Activated CD4-positive, alpha-beta T cell treated with anti-CD3 and anti-CD28 coated beads, Interleukin-2, amount 50 U/mL, for 48 hours (primary cell): ENCODE results near the gene SULT1C2.
"Not testable (repeated sequence)": the region's sequence is repeated elsewhere in the genome, so short reads cannot be mapped to it uniquely, and the experiment has no call there.

Experiments
- DNase-seq, 2 experiments: peaks; one replicate each; pipeline ENCODE4 v3.0.0-alpha.2; 2020

The SULT1C2 gene

DNA sequence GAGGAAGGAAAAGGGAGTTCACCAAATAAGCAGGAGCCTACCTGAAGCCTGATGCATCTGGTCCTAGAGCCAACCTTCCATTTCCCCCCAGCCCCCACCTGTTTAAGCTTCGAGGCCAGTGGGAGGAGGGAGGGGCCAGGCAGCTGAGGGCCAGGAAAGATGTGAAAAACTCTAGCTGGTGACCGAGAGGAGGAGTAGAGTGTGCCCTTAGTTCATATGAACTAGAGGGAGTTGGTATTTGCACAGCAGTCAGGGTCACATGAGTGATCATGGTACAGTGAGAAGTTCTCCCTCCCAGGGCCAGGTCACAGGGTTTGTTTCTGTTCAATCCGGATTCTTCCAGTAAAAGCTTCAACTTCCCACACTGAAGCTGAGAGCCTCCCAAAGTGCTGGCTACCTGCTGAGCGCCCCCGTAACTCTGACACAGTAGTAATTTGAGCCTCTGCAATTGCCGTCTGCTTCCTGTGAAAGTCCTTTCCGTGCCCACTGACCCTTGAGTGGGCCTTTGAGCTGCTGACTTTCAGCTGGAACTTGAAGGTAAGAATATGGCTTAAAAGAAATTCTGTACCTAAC lies at the start of gene SULT1C2:
Gene SULT1C2, plus strand, starts transcription at position 362 of the 573 bp plus-strand sequence. CDS start 4,773 bp downstream, outside the sequence.
- DNase-seq: no peak

GRCh38 chr2:108239786-108240185 lies 48.9 kb upstream of the SULT1C2 start, which contains the start of gene SULT1C3:
TSS of gene SULT1C3 (plus strand) at chr2:108239968. CDS start at chr2:108247195, 7,227 bp downstream.
- no peak for DNase-seq

GRCh38 chr2:108240966-108241365 lies 47.7 kb upstream of the SULT1C2 start:
- no peak for DNase-seq

DNA sequence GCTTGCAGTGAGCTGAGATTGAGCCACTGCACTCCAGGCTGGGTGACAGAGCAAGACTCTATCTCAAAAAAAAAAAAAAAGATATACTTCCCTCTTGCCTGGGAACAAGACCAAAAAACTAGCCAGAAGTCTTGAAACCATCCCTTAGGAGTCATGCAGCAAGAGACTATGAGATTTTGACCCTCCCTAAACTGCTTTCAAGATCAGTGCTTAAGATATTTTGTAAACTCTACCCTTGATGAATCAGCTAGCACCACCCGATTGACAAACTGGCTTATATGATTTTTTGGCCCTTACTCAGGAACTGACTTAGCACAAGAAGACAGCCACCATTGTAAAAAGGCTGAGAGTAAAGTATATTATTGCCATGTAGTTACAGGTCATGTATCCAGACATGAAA lies 45.1 kb upstream of the SULT1C2 start:
- no peak for DNase-seq

GRCh38 chr2:108244667-108245414 lies 43.9 kb upstream of the SULT1C2 start:
- DNase-seq: no peak

- DNase-seq: no peak
Observed at GRCh38 chr2:108253106-108253505, 35.6 kb upstream of the SULT1C2 start.

DNA sequence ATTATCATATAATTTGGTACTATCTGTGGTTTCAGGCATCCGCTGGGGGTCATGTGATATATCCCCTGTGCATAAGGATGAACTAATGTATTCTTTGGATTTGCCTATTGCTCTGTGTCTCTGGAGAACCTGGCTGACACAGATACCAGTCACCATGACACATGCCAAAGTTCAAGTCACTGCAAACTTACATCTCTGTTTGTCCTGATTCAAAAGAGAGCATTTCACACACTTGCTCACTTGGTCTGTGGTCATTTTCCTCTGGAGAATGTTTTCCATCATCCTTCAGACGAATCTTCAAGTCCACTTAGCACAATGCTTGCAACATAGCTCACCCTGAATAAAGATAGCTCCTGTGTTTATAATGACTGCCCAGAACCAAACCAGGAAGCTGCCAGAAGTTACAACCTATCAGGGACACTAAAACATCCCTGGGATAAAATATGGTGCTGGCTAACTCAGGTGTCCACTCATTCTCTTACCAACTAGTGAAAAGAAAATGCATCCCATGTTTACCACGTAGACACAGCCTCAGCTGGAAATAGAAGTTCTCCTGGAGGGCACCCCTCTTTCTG lies 30.9 kb upstream of the SULT1C2 start:
- DNase-seq: no peak

GRCh38 chr2:108260773-108261172 lies 27.9 kb upstream of the SULT1C2 start:
- DNase-seq: no peak

GRCh38 chr2:108262036-108262435 lies 26.7 kb upstream of the SULT1C2 start:
- no peak for DNase-seq

DNA sequence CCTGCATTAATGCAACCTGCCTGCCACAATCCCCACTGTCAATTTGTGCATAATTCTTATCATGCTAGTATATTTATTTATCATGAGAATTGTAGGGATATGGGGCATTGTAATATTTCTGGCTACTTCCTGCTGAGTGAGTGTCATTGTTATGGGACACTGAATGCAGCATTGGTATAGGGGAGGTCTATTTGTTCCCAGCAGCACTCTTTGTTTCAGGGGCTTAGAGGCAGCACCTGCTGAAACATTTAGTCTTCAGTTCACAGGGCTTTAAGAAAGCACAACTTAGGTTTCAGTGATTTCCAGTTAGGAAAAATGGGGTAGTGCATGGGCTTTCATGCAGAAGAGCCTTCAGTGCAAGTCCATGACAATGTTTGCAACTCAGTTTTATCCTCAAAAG lies 25.3 kb upstream of the SULT1C2 start:
- no peak for DNase-seq

DNA sequence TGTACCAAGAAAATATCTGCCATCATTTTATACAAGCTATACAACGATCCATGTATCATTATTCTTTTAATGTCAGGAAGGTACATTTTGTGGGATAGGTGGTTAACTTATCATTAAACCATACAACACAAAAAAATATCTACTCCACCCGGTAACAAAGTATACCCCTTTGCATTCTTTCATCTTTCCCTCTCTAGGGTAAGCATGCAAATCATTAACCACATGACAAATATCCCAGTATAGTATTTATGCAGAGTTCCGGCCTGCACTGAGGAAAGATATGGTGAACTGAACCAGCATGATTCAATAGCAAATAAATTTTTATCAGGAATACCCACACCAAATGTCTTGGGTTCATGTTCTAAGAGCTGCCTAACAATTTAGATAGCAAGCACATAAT lies 22.5 kb upstream of the SULT1C2 start:
- no peak for DNase-seq

- no peak for DNase-seq
Observed at GRCh38 chr2:108267101-108267500, 21.6 kb upstream of the SULT1C2 start.

DNA sequence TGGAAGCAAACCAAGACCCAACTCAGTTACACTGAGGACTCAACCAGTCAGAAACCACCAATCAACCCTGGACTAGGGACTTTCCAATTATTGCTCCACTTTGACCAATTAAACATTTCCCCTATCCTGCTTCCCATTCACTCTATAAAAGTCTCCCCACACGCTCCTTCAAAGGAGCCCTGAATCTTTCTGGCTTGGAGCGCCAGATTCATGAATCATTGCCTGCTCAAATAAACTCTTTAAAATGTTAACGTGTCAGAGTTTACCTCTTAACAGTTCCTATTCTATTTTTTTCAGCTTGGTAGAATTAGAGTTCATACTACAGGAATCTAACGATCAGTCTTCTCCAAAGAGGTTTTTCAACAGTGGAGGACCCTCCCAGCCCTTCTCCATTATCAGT lies 20.7 kb upstream of the SULT1C2 start:
- no peak for DNase-seq

DNA sequence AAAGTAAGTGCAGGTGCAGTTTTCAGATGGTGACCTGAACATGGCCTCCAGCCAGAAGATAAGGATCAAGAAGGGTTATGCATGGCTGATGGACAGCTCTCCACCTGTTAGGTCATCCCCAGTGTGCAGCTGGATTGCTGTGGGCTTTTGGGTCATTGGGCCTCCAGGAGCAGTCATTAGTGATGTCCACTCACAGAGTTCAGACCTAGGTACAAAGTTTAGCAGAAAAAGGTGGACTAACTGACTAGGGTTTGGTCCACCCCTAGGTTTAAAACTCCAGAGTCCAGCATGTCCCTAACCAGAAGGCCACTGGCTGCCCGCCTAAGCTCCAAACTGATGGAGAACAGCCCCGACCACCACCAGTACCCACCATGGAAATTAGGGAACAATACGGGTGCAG lies 18.3 kb upstream of the SULT1C2 start:
- DNase-seq: no peak

- no peak for DNase-seq
Observed at GRCh38 chr2:108270768-108271506, 17.8 kb upstream of the SULT1C2 start.

- no peak for DNase-seq
Observed at GRCh38 chr2:108271691-108272253, 16.9 kb upstream of the SULT1C2 start.

DNA sequence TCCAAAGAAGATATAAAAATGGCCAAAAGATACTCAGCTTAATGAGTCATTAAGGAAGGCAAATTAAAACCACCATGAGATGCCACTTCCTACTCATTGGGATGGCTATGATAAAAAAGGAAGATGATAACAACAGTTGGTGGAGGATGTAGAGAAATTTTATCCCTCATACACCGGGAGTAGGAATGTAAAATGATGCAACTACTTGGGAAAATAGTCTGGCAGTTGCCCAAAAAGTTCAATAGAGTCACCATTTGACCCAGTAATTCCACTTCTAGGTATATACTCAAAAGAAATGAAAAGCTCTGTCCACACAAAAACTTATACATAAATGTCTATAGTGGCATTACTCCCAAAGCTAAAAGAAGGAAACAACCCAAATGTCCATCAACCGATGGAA lies 10.1 kb upstream of the SULT1C2 start:
- no peak for DNase-seq

- no peak for DNase-seq
Observed at GRCh38 chr2:108279468-108279867, 9.2 kb upstream of the SULT1C2 start.

DNA sequence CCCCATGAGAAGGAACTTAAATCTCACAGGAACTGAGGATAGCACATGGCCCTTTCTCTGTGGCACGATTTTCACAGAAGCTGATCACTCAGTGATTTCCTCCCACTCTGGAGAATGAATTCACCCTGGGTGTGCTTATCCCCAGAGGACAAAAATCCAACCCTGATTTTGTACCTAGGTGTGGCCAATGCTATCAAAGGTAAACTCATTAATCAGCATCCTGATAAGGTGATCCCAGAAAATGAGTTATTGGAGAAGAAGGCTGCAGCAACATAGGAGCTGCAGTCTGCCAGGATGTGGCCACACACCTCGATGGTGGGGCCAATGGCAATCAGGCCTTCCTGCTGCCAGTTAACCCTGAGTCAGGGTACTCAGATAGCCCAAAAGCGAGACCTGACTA lies 8.2 kb upstream of the SULT1C2 start:
- DNase-seq: no peak

- not testable (repeated sequence) for DNase-seq
Observed at GRCh38 chr2:108284566-108284965, 4.1 kb upstream of the SULT1C2 start.

DNA sequence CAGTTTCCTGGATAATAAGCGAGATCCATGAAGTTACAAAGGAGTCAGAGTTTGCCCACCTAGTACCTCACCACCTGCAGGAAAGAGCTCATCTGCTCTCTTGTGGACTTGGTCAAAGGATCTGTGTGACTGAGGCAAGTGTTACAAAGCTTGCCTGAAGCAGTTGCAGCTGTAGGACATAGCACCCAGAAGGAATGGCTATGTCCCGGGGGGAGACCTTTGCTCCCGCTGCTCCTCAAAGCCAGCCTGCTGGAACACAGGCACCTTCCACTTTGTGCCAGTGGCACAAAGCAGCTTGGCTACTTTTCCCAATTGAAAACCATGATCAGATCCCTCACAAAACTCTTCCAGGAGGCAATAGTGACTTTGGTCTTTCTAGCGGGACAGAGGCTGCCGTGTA lies 3.1 kb upstream of the SULT1C2 start:
- no peak for DNase-seq

- DNase-seq: no peak
Observed at GRCh38 chr2:108287169-108287568, 1.5 kb upstream of the SULT1C2 start.

- DNase-seq: no peak
Observed at GRCh38 chr2:108293850-108294249, 5.2 kb downstream of the SULT1C2 start.
